HS-27A (cell line): ENCODE results near the gene ZNF146.
"Not testable (repeated sequence)": the region's sequence is repeated elsewhere in the genome, so short reads cannot be mapped to it uniquely, and the experiment has no call there.

Source experiments
- DNase-seq: peaks from one replicate; pipeline ENCODE4 v3.0.0-alpha.2; 2012; ENCODE audit warnings: low read depth, missing footprints

The ZNF146 gene

DNA sequence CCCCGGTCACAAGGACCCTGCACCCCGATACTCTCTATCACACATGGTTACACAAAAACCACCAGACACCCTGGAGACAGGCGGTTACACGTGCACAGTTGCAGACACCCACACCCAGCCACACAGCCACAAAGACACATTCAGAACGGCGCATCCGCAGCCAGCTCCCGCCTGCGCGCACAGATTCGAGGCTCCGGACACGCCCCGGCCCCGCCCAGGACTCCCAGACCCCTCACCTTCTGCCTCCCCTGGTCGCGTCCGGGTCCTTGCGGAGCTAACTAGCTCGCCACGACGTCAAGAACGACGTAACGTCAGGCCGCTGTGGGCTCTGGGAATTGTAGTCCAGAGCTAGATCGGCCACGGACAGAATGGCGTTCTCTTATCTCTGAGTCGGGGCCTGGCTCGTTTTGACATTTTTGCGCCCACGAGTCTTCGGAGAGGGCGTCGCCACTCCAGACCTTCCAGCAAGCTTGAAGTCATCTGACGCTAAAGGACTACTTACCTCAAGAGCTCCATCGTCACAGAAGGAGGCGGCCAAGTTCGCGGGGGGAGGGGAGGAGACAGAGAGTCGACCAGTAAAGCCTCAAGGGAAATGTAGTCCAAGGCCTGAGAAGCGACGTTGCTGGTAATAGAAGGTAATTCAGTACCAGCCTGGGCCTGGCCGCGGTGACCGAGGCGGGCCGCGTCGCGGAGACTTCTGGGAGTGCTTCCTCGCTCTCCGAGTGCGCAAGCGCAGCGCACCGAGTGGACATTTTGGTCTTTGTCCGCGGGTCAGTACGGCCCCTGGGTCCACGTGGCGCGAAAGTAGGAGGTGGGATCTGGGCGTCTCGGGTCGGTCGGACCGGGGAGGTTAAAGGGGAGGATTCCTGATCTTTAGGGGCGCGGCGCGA is at the start of gene ZNF146, which contains the start of gene ZNF565:
Gene ZNF146, plus strand, starts transcription at position 721 of the 890 bp plus-strand sequence. CDS start 21,335 bp downstream, outside the sequence.
Gene ZNF565, minus strand, starts transcription at position 280 of the 890 bp plus-strand sequence. CDS start 12,680 bp downstream, outside the sequence.
- DNase-seq, result peak; percentile 100

DNA sequence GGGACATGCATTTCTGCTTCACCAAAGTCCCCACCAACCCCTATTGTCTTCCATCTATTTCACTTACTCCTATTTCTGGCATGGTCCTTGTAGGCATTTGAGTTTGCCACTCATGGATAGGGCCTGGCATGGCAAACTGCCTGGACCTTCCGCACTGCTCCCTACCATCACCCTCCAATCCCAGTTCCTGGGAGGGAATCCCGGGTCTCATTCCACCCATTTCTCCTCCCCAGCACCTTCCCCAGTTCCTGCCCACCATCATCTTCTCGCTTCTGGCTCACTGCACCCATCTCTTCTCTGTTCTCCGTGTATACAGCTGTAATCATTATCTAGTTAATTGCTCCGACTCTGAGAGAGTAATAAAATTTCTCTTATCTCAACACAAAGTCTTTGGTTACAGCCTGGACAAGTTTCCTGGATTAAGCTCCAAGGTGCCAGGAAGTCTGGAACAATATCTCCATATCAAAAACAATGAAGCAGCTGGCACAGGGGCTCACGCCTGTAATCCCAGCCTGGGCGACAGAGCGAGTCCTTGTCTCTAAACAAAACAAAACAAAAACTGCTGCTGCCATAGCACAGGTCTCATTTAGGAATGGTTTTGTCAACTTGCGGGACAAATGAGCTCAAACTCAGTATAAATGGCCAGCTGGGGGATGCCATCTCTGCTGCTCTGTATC is 45.7 kb upstream of the ZNF146 start:
- DNase-seq, result no peak

DNA sequence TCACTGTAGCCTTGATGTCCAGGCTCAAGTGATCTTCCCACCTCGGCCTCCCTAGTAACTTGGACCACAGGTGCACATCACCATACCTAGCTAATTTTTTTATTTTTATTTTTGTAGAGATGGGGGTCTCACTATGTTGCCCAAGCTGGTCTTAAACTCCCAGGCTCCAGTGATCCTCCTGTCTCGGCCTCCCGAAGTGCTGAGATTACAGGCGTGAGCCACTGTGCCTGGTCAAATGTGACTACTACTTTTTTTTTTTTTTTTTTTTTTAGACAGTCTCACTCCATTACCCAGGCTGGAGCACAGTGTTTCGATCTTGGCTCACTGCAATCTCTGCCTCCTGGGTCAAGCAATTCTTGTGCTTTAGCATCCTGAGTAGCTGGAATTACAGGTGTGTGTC is 42.1 kb upstream of the ZNF146 start:
- no peak for DNase-seq

DNA sequence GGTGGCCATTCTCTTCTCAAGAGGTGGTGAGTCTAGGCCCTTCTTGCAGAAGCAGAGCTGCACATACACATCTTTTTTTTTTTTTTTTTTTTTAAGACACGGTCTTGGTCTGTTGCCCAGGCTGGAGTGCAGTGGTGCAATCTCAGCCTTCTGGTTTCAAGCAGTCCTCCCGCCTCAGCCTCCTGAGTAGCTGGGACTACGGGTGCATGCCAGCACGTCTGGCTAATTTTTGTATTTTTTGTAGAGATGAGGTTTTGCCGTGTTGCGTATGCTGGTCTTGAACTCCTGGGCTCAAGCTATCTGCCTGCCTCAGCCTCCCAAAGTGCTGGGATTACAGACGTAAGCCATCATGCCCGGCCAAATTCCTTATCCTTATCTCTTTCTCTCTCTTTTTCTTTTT is 41.1 kb upstream of the ZNF146 start:
- not testable (repeated sequence) for DNase-seq

DNA sequence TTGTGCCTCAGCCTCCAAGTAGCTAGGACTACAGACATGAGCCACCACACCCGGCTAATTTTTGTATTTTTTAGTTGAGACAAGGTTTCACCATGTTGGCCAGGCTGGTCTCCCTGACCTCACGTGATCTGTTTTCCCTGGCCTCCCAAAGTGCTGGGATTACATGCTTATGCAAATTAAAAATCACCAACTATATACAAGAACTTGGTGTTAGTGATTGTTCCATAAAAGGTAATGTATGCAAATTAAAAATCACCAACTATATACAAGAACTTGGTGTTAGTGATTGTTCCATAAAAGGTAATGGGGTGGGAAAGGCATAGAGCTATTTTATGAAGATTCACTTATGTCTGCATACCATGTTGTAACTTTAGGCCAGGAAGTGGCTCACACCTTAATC is 35.8 kb upstream of the ZNF146 start:
- not testable (repeated sequence) for DNase-seq

DNA sequence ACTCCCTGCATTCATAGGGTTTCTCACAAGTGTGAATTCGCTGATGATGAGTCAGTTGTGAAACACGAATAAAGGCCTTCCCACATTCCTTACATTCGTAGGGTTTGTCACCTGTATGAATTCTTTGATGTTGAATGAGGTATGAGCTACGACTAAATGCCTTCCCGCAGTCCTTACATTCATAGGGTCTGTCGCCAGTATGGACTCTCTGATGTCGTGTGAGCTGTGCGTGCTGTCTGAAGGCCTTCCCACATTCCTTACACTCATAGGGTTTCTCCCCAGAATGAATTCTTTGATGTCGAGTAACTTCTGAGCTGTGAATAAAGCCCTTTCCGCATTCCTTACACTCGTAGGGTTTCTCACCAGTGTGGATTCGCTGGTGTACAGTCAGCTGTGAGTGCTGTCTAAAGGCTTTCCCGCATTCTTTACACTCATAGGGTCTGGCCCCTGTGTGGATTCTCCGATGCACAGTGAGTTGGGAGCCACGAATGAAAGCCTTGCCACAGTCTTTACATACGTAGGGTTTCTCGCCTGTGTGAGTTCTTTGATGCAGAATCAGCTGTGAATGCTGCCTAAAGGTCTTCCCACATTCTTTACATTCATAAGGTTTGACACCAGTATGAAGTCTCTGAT is 32.2 kb upstream of the ZNF146 start:
- DNase-seq, result no peak

DNA sequence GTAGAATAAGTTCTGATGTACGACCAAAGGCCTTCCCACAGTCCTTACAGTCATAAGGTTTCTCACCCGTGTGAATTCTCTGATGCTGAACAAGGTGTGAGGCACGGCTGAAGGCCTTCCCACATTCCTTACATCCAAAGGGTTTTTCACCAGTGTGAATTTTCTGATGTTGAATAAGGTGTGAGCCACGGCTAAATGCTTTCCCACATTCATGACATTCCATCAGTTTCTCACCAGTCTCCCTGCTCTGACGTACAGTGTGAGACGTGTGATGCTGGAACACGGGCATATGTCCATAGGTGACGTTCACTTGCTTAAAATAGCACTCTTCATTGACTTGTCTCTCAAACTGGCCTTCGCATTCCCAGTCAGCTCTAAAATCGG is 31.7 kb upstream of the ZNF146 start:
- no peak for DNase-seq

DNA sequence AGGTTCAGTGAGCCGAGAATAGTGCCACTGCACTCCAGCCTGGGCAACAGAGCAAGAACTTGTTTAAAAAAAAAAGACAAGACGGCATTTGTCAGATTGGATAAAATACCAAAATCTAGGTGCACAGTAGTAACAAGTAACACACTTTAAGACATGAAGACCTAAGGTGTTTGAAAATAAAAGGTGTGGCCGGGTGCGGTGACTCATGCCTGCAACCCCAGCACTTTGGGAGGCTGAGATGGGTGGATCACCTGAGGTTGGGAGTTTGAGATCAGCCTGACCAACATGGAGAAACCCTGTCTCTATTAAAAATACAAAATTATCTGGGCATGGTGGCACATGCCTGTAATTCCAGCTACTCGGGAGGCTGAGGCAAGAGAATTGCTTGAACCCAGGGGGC is 28.2 kb upstream of the ZNF146 start:
- DNase-seq, result not testable (repeated sequence)

DNA sequence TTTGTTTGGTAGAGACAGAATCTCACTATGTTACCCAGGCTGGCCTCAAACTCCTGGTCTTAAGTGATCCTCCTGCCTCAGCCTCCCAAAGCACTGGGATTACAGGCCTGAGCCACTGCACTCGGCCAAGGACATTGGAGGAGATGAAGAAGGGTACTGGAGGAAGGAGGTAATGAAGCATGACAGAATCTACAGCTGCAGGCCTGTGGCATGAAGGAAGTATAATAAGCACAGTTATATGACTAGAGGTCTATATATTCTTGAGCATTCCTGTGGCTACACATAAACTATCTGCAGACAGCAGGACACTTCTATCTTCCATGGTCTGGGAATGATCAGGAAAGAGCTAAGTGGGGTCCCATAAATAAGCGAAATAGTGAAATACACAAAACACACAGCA is 18.7 kb upstream of the ZNF146 start:
- DNase-seq, result no peak

DNA sequence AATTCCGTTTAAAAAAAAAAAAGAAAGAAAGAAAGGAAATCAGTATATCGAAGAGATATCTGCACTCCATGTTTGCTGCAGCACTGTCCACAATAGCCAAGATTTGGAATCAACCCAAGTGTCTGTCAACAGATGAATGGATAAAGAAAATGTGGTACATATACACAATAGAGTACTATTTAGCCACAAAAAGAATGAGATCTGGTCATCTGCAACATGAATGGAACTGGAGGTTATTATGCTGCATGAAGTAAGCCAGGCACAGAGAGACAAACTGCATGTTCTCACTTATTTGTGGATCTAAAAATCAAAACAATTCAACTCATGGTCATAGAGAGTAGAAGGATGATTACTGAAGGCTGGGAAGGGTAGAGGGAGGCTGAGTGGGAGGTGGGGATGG is 16.8 kb upstream of the ZNF146 start:
- DNase-seq, result no peak

DNA sequence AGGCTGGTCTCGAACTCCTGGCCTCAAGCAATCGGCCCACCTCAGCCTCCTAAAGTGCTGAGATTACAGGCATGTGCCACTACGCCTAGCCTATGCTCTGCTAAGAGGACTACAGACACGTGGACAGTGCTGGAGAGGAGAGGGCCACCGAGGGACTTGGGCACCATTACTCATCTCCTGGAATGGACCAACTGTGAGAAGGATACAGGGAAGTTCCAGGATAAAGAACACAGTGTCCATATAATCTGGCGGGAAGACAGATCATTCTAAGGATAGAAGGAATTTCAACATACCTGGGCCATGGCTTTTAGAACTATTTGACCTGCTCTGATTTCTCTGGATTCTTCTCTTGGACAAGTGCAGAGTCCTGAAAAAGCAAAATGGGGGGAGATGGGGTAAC is 13.2 kb upstream of the ZNF146 start:
- no peak for DNase-seq

DNA sequence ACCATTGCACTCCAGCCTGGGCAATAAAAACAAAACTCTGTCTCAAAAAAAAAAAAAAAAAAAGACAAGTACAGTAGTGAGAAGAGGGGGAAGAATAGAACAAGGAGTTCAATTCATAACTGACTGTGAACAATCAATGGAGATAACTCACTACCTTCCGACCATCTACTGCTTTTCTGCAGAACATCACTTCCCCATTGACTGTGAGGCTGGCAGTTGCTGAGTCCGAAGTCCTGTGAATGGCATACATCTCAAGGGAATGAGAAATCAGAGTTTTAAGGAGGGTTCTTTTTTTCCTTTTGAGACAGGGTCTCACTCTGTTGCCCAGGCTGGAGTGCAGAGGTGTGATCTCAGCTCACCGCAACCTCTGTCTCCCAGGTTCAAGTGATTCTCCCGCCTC is 11.6 kb upstream of the ZNF146 start:
- DNase-seq, result no peak

DNA sequence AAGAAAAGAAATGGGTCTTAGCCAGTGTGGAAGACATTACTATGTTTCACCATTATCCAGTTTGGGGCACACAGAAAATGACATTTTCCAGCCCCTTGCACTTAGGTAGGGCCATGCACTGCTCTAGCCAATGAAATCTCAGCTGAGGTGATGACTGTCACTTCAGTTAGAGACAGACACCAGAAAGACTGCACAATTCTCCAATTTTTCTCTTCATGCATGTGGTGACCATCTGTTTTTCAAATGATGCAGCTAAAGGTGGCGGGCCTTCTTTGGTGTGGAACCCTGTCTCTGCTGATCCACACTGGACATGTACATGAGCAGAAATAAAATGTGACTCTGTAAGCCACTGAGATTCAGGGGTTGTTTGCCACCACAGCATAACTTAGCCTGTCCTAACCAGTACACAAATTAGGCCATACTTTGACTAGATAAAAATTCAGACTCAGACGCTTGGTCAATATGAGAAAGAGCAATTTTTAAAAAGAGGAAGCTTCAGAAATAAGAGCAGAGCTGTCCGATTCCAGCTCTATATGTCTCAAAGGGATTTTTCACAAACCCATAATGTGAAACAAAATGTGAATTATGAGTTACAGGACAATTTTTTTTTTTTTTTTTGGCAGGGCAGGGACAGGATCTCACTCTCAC is 7.2 kb upstream of the ZNF146 start:
- no peak for DNase-seq

DNA sequence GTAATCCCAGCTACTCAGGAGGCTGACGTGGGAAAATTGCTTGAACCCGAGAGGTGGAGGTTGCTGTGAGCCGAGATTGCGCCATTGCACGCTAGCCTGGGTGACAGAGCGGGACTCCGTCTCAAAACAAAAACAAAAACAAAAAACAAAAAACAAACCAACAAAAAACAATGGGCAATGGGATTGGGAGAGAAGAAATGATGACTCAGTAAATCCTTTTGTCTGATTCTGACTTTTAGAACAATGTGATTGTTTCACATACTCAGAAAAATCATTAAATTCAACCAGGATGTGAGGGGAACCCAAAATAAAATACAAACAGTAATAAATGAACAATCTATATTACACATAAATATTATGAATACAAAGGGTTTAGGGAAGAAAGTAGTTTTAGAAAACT is 5.5 kb upstream of the ZNF146 start:
- DNase-seq, result no peak

DNA sequence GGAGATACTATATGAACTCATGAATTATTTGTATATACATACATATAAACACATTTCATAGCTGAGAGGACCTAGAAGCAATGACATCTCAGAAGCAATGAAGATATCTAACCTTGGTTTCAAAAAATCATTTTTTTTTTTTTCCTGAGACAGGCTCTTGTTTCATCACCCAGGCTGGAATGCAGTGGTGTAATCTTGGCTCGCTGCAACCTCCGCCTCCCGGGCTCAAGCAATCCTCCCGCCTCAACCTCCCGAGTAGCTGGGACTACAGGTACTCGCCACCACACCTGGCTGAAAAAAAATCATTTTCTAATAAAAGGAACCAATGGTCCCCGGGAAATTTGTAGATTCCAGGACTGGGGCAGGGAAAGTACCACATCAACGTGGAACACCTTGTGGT is 4.4 kb upstream of the ZNF146 start:
- no peak for DNase-seq

DNA sequence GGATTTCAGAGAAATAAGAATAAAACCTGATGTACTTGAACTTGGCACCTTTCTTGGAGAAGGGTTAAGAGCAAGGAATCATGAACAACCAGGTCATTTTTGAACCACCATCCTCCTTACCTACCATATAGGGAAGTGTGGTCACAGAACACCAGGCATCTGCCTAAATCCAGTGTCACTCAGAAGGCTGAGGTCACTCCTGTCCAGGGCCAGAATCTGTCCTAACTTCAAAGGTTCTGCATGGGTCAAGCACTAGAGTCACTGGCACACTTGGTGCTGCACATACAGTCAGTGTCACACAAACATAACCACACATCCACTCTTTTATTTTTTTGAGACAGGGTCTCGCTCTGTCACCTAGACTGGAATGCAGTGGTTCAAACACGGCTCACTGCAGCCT is 2.0 kb upstream of the ZNF146 start:
- no peak for DNase-seq

DNA sequence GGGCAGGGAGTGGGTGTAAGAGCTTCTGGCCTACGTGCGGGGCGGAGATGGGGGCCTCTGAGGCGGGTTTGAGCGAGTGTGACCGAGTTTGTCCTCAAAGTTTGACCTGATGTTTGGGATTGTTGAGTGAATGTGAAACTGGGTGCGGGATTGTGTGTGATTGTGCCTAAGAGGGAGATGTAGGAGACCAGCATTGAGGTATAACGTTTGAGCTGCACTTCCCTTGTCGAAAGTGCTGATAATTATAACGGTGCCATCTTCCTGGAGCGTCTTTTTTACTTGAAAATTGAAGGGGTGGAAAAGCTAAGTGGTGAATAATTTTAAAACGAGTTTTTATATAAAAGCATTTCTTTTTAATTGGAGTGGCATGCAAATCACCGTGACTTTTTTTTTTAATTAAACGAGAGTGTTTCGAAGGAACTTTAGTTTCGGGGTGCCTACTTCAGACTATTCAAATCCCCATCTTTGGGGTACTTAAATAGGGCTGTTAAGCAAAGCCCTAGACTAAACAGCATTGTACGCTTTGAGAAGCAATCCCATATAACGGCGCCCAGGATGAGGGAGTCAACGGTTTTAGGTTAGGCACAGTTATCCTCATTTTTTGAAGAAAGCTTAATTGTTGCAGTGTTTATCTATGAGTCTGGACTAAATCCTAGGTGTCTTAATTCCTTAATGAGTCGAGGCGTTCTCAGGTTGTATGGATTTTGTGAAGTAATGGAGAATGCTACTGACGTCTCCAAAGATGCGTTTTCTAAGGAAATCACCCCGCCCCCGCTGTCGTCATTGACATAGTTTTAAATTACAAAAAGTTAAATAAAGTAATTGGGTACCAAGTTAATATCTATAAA is 594 bp downstream of the ZNF146 start:
- peak; percentile 12 for DNase-seq

DNA sequence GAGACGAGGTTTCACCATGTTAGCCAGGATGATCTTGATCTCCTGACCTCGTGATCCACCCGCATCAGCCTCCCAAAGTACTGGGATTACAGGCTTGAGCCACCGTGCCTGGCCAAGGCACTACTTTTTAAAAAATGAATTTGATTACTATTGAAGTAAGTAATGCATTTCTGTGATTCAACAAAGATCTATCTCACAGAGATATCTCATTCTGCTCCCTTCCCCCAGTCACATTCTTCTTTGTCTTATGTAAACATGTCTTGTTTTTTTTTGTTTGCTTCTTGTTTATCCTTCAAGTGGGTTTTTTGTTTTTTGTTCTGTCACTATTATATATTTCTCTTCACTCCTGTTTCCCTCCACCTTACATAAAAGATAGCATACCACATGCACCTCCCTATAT is 6.6 kb downstream of the ZNF146 start:
- DNase-seq, result no peak

DNA sequence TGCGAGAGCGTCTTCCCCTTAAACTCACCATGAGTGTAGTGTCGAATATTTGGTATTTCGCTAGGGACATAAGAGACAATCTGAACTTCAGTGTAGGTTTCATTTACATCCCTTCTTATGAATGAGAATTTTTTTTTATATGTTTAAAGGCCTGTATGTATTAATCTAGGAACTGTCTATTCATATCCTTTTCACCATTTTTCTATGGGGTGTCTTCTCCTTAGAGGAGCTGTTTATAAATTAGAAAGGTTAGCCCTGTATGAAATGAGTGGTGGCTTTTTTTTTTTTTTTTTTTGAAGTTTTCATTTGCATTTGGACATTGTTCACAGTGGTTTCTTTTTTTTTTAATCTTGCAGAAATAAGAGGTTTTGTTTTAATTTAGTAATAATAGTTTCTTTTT is 7.6 kb downstream of the ZNF146 start:
- DNase-seq, result no peak

DNA sequence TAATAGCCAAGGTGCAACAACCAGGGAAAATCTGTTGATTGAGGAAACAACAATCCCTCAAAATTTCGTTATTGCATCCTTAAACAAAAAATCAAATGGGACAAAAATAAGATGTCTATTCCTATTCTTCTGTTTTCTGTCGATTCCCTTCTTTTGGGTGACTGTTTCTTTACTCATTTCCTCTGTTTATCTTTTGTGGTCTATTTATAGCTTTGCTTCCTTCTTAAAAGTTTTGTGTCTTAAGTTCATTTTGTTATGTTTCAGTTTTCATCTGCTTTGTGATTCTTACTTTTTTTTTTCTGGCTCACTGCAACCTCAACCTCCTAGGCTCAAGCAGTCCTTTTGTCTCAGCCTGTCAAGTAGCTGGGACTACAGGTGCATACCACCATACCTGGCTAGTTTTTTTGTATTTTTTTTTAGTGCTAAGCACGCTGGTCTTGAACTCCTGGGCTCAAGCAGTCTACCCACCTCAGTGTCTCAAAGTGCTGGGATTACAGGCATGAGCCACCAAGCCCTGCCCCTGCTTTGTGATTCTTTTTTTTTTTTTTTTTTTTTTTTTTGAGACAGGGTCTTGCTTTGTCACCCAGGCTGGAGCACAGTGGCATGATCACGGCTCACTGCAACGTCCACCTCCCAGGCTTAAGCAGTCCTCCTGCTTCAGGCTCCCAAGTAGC is 10.4 kb downstream of the ZNF146 start:
- DNase-seq, result peak; percentile 27

DNA sequence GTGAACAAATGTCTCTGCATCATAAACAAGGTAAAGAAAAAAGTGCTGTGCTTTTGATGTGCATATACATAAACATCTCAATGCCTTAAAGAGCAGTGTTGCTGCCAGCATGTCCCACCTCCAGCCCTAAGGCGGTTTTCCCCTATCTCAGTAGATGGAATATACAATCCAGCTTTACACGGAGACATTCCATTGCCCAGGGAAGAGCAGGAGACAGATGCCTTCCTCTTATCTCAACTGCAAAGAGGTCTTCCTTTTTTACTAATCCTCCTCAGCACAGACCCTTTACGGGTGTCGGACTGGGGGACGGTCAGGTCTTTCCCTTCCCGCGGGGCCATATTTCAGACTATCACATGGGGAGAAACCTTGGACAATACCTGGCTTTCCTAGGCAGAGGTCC is 18.7 kb downstream of the ZNF146 start:
- DNase-seq, result not testable (repeated sequence)
